GM12872 (cell line): Measurements from ENCODE around the gene B2M.

Source experiments
- TF ChIP-seq, protein P1 (sequence below): IDR thresholded peaks from 3 replicates; pipeline ENCODE4 v1.5.1; 2011; ENCODE audit warnings: low read depth, mild to moderate bottlenecking, low read length, moderate library complexity; ENCODE audit not compliant: insufficient read depth

The B2M gene

GRCh38 chr15:44694416-44694815 lies 16.9 kb upstream of the B2M start:
- TF ChIP-seq, protein P1, sequence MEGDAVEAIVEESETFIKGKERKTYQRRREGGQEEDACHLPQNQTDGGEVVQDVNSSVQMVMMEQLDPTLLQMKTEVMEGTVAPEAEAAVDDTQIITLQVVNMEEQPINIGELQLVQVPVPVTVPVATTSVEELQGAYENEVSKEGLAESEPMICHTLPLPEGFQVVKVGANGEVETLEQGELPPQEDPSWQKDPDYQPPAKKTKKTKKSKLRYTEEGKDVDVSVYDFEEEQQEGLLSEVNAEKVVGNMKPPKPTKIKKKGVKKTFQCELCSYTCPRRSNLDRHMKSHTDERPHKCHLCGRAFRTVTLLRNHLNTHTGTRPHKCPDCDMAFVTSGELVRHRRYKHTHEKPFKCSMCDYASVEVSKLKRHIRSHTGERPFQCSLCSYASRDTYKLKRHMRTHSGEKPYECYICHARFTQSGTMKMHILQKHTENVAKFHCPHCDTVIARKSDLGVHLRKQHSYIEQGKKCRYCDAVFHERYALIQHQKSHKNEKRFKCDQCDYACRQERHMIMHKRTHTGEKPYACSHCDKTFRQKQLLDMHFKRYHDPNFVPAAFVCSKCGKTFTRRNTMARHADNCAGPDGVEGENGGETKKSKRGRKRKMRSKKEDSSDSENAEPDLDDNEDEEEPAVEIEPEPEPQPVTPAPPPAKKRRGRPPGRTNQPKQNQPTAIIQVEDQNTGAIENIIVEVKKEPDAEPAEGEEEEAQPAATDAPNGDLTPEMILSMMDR = no peak

DNA sequence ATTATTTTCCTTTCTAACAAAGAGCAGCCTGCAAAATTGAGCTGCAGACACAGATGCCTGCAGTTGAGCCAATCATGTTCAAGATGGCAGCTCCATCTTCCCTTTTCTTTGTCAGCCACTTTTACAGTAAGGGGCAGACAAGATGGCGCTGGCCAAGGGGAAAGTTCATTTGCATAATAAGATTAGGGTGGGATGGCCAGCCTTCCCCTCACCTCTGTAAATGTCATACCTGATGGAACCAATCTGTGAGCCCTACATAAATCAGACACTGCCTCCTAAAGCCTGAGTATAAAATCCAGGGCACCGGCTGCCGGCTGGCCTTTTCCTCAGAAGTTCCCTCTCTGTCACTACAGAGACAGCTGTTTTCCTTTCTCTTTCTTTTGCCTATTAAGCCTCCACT lies 16.0 kb upstream of the B2M start:
- TF ChIP-seq, protein P1 = no peak

- TF ChIP-seq, protein P1 = no peak
Measured at GRCh38 chr15:44697014-44697413, 14.3 kb upstream of the B2M start.

- TF ChIP-seq, protein P1 = no peak
Measured at GRCh38 chr15:44698641-44699040, 12.7 kb upstream of the B2M start.

DNA sequence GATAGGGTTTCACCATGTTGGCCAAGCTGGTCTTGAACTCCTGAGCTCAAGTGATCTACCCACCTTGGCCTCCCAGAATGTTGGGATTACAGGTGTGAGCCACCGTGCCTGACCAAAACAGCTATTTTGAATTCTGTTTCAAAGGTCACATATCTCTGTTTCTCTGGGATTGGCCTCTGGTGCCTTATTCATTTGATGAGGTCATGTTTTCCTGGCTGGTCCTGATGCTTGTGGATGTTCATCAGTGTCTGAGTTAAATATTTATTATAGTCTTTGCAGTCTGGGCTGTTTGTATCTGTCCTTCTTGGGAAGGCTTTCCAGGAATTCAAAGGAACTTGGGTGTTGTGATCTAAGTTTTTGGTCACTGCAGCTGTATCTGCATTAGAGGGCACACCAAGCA lies 5.3 kb upstream of the B2M start:
- TF ChIP-seq, protein P1 = no peak

DNA sequence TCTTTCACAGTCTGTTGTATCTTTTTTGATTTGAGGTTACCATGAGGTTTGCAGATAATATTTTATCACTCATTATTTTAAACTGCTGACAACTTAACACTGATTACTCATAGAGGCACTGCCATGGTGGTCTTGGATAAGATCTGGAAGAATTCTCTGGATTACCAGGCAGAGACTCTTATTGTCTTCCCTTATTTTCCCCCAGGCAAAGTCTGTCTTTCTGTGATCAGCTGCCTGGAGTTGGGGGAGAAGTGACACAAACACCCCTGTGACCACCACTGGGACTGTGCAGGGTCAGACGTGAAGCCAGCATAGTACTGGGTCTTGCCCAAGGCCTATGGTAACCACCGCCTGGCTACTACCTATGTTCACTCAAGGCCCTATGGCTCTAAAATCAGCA lies 4.9 kb upstream of the B2M start:
- TF ChIP-seq, protein P1 = no peak

DNA sequence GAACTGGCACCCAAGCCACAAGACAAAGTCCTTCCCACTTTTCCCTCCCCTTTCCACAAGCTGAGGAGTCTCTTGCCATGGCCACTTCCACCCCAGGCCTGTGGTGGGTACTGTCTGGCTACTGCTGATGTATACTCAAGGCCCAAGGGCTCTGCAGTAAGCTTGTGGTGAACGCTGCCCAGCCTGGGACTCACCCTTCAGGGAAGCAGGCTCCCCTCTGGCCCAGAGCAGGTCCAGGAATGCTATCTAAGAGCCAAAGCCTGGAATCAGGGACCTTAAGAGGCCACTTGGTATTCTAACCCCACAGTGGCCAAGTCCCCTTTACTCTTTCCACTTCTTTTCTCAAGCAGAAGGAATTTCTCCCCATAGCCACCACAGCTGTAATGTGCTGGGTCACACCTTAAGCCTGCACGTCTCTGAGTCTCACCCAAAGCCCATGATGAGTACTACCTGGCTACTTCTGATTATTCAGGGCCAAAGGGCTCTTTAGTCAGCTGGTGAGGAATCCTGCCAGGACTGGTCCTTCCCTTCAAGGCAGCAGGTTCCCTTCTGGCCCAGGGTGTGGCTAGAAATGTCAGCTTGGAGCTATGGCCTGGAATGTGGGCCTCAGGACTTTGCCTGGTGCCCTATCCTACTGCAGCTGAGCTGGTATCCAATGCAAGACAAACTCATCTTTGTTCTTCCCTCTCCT lies 4.2 kb upstream of the B2M start:
- TF ChIP-seq, protein P1 = no peak
